AG09319 (cell line): ENCODE measurements around the gene PPP2R5C.

Source experiments
- DNase-seq: peaks from one replicate; pipeline ENCODE4 v3.0.0-alpha.2; 2010; ENCODE audit warnings: low read depth; ENCODE audit errors: extremely low read depth
- TF ChIP-seq, protein P1 (sequence below): IDR thresholded peaks from 2 replicates; pipeline ENCODE4 v1.5.1; 2011; ENCODE audit warnings: low read depth, mild to moderate bottlenecking, inconsistent platforms, low read length, moderate library complexity

Gene PPP2R5C

DNA sequence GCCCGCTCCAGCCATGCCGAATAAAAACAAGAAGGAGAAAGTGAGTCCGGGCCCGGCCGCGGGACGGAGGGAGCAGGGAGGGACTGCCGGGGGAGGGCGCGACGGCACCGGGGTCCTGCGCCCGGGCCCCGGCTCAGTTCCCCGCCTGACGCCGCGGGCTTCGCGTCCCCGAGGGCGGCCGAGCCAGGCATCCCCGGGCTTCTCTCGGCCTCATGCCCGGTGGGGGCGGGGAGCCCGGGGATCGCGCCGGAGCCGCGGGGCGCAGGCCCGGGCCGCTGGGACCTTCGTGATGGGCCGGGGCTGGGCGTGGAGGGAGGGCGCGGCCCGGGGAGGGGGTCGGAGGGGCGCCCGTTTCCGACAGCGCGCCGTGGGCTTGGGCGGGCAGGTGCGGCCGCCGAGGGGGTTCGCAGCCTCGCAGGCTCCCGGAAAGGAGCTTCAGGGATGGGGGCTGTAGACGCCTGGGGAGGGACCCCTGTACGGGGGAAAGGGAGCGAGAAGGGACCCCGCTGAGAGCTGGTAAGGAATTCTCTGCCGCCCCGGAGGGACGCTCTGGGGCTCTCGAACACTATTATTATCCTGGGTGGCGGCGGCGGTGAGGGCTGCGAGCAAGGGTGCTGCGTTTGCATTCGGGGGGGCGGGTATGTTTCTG, 496 bp downstream of the PPP2R5C start:
- no peak for DNase-seq
- TF ChIP-seq, protein P1, sequence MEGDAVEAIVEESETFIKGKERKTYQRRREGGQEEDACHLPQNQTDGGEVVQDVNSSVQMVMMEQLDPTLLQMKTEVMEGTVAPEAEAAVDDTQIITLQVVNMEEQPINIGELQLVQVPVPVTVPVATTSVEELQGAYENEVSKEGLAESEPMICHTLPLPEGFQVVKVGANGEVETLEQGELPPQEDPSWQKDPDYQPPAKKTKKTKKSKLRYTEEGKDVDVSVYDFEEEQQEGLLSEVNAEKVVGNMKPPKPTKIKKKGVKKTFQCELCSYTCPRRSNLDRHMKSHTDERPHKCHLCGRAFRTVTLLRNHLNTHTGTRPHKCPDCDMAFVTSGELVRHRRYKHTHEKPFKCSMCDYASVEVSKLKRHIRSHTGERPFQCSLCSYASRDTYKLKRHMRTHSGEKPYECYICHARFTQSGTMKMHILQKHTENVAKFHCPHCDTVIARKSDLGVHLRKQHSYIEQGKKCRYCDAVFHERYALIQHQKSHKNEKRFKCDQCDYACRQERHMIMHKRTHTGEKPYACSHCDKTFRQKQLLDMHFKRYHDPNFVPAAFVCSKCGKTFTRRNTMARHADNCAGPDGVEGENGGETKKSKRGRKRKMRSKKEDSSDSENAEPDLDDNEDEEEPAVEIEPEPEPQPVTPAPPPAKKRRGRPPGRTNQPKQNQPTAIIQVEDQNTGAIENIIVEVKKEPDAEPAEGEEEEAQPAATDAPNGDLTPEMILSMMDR, result no peak

GRCh38 chr14:101762530-101763101, 1.1 kb downstream of the PPP2R5C start:
- DNase-seq, result no peak
- TF ChIP-seq, protein P1, result no peak

DNA sequence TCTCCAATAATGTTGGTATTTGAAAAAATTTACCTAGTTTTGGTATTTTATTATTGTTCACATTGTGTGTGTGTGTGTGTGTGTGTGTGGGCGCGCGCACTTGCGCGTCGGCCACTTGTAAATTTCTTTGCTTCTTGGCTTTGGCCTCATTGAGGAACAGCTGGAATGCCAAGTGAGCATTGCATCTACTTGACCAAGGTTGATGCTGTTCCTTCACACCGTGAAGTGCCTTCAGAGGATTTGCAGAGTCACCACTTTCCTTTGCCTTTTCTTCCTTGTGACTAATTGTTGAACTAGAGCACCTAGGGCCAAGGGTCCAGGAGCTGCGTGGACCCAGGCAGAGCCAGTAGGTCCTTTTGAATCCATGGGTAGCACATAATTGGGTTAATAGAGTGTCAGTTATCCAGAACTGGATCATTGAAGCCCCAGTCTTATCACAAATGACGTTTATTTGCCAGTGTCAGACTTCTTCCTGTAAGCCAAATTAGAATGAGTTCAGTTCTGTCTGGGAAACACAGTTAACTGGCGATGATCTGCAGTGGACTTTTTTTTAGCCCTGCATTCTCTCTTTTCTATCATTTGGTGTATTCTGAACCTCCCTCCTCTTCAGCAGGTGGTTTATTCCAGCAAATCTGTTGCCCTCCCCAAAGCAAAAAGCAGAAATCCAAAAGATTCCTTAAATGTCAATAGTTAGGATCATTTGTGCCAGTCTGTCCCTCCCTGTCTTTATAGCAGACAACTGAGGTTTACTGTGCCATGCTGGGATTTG, 2.6 kb downstream of the PPP2R5C start:
- no peak for DNase-seq
- TF ChIP-seq, protein P1, result no peak

GRCh38 chr14:101767618-101768362, 6.3 kb downstream of the PPP2R5C start:
- TF ChIP-seq, protein P1, result no peak
- no peak for DNase-seq

GRCh38 chr14:101770183-101770582, 8.7 kb downstream of the PPP2R5C start:
- TF ChIP-seq, protein P1, result no peak
- no peak for DNase-seq

DNA sequence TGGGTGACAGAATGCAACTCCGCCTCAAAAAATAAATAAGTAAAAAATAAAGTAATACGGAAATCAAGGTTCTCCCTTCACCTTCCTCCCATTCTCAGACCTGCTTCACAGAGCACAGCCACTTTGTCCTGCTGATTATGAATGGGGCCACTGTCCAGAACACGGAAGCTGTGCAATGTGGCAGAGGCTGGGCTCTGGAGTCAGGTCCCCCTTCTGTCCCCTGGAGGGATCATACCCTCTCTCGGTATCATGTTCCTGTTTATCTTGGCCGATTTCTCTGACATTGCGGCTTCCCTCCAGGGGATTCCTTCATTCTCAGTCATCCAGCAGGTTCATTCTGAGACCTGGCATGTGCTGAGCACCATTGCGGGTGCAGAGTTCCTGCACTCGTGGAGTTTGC, 11.3 kb downstream of the PPP2R5C start:
- no peak for DNase-seq
- TF ChIP-seq, protein P1, result no peak

- DNase-seq, result no peak
- TF ChIP-seq, protein P1, result no peak
Observed at GRCh38 chr14:101773378-101773777, 11.9 kb downstream of the PPP2R5C start.
